ENCODE measurements around the gene ZNF260.
"Not testable (repeated sequence)": the region's sequence is repeated elsewhere in the genome, so short reads cannot be mapped to it uniquely, and the experiment has no call there.

ZNF260 gene

GRCh38 chr19:36528194-36528920 lies at the start of gene ZNF260:
ZNF260 (minus strand) TSS chr19:36528271; CDS start chr19:36515238, 13,033 bp downstream.
- DNase-seq, result peak; percentile 96 to 97 (median 97)

- no peak for DNase-seq
Observed at GRCh38 chr19:36577271-36577996, 49.4 kb upstream of the ZNF260 start.

- DNase-seq, result no peak
Observed at GRCh38 chr19:36574741-36575140, 46.7 kb upstream of the ZNF260 start.

- DNase-seq, result peak in 1 of 3 experiments; percentile 53
Observed at GRCh38 chr19:36573895-36574720, 46.0 kb upstream of the ZNF260 start.

GRCh38 chr19:36573020-36573894 lies 45.2 kb upstream of the ZNF260 start, which contains the start of gene ZNF529:
ZNF529 (minus strand) TSS chr19:36573292; CDS start chr19:36572346, 946 bp downstream.
- DNase-seq, result peak; percentile 86 to 91 (median 88)

DNA sequence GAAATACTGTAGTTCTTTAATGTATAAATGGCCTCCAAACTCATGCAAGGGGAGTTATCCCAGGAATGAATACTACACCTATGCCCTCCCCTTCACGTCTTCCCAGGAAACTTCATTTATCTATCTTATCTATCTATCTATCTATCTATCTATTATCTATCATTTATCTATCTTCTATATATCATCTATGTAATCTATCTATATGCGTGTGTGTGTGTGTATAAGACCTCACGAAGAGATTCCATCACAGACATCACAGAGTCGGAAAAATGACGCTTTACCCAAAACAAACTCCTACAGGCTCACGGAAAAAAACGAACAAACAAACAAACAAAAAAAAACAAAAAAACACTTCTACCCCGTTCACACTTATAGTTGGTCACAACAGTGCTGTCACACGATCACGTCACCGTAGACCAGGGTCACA lies 44.5 kb upstream of the ZNF260 start:
- DNase-seq, result no peak

DNA sequence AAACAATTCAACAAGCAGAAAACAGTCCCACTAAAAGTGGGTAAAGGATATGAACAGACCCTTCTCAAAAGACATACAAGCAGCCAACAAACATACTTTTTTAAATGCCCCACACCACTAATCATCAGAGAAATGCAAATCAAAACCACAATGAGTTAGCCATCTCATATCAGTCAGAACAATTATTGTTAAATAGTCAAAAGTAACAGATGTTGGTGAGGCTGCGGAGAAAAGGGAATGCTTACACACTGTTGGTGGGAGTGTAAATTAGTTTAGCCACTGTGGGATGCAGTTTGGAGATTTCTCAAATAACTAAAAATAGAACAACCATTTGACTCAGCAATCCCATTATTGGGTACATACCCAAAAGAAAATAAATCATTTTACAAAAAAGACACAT lies 36.3 kb upstream of the ZNF260 start:
- DNase-seq, result no peak

GRCh38 chr19:36547001-36547732 lies 19.1 kb upstream of the ZNF260 start:
- peak in 1 of 3 experiments; percentile 22 for DNase-seq

GRCh38 chr19:36528921-36529518 lies 949 bp upstream of the ZNF260 start:
- no peak for DNase-seq

DNA sequence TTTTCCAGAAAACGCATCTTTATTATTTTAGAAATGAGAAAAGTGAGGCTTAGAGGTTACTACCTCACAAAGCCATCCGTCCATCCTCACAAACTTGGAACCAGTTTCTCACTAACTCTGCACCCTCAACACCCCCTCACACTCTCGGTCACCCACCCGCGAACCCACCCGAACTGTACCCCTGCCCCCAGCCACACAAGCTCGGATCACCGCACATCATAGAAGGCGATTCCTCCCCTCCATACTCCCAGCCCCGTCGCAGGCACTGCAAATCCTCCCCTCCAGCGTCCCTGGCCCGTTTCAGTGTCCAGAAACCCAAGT lies 238 bp downstream of the ZNF260 start:
- DNase-seq, result no peak

DNA sequence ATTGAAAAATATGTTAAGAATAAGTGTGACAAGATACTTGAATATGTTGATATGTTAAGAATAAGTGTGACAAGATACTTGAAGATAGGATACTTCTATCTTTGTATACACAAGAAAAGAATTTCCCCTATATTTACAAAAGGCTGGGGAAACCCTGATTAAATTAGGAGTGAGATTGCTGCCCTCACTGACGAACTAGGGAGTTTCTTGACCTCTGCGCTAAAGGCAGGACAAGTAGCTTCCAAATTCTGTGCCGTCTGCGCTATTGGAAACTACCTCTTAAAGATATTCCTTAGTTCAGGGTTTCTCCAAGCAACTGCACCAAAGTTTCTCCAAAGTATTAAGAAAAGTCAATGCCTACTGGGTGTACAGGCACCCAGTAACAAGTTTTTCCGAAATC lies 730 bp downstream of the ZNF260 start:
- DNase-seq, result peak in 1 of 3 experiments; percentile 40

- DNase-seq, result no peak
Observed at GRCh38 chr19:36526581-36526980, 1.5 kb downstream of the ZNF260 start.

GRCh38 chr19:36524617-36525016 lies 3.5 kb downstream of the ZNF260 start:
- DNase-seq, result no peak

GRCh38 chr19:36514012-36514612 lies 14.0 kb downstream of the ZNF260 start:
- peak in 1 of 3 experiments; percentile 2 for DNase-seq

DNA sequence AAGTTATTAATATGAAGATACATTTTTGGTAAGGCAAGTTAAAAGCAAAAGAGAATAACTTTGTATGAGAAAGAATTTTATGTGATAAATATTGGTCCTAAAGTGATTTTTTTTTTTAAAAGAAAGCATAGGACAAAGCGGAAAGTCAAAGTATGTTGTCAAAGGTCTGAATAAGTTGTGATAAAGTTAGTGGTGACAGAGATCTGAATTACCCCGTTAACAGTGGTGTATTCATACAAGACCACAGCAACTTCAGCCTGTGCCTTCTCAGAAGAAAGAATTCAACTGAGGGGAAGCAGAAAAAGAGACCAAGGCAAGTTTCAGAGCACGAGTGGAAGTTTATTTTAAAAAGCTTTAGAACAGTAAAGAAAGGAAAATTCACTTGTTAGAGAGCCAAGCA lies 19.7 kb downstream of the ZNF260 start:
- no peak for DNase-seq

GRCh38 chr19:36501973-36502372 lies 26.1 kb downstream of the ZNF260 start:
- DNase-seq, result no peak

- no peak for DNase-seq
Observed at GRCh38 chr19:36497001-36497400, 31.1 kb downstream of the ZNF260 start.

DNA sequence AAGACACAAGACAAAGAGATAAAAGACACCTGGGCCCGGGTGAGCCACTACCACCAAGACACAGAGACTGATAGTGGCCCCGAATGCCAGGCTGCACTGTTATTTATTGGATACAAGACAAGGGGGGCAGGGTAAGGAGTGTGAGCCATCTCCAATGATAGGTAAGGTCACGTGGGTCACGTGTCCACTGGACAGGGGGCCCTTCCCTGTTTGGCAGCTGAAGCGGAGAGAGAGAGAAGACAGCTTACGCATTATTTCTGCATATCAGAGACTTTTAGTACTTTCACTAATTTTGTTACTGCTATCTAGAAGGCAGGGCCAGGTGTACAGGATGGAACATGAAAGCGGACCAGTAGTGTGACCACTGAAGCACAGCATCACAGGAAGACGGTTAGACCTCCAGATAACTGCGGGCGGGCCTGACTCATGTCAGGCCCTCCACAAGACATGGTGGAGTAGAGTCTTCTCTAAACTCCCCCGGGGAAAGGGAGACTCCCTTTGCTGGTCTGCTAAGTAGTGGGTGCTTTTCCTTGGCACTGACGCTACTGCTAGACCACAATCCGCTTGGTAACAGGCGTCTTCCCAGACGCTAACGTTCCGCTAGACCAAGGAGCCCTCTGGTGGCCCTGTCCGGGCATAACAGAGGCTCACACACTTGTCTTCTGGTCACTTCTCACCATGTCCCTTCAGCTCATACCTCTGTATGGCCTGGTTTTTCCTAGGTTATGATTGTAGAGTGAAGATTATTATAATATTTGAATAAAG lies 35.2 kb downstream of the ZNF260 start:
- peak in 1 of 3 experiments; percentile 26 for DNase-seq

GRCh38 chr19:36490846-36491245 lies 37.2 kb downstream of the ZNF260 start:
- DNase-seq, result not testable (repeated sequence)

DNA sequence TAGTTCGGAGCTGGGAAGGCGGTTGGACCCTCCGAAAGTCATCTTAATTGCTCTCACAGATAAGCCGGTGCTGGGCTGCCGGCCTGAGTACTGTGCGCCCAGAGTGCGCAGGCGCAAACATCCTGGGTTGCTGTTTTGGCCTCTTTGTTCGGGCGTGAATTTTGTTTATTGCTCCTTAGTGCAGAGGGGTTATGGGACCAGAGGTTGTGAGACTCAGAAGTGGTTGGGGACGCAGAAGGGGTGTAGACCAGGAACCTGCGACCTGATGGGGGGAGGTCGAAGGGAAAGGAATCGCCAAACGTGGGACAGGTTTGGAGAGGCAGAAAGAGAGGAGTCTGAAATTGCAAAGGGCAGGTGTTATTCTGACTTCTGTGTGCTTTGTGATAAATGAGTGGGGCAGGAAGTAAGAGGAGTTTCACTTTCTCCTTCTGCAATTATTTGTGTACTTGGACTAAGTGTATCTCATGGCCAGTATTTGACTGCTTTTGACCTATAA lies 38.1 kb downstream of the ZNF260 start:
- DNase-seq, result peak in 1 of 3 experiments; percentile 92

Measured in NCI-H1417 (cell line).